Measurements from ENCODE around the gene EYA3.

EYA3 gene

DNA sequence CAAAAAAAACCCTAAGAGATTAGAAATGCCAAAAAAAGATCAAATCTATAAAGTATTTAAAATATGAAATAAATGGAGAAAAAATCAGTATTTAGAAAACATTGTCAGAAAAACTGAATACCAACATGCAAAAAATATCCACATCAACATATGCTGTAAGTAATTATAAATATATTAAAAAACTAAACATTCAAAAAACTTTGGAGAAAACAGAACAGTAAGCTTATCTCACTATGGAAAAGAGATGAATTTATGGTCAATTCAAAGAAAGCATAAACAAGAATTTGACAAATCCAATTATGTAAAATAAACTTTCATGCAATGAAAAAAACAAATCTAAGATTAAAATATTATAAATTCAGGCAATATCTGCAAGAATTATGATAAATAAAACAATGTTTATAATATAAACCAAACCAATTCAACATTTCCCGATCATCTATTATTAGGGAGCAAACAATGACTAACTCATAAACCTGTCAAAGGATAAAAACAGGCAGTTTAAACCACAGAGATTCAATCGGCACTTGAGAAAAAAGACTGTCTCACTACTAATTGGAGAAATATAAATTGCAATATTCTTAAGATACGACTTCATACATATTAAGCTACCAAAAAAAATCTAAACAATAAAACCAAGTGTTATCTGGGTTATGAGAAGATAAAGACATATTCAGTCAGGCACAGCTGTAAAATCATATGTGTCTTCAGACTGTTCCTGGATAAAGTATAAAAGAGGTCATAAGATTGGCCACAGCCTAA lies 21.8 kb downstream of the EYA3 start:
- Mint-ChIP-seq H3K4me1 (peaks cover 40% of the 10 kb centered on the region), H3K27me3 (no peaks in the 10 kb centered on the region), H3K36me3 (no peaks in the 10 kb centered on the region), H3K4me3 (no peak overlapping the region), H3K27ac (peak overlapping the region; percentile 30), H3K9me3 (no peaks in the 10 kb centered on the region)

DNA sequence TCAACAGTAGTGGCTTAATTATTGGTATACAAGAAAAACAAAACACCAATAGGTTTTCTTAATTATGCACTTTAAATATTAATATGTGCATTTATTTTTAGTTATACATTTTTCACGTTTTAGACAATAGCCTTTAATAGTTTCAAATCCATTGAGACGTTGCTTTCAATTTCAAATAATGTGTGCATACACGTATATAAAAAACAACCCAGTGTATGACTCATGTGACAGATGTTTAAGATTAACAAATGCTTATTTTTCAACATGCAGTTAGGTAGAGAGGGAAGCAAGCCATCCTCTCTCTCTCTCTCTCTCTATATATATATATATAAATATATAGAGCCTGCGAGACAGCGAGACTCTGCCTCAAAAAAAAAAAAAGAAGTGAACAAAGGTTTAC lies 24.3 kb downstream of the EYA3 start:
- no peaks in the 10 kb centered on the region for H3K27me3 Mint-ChIP-seq
- peak overlapping the region; percentile 17 for H3K27ac Mint-ChIP-seq
- H3K4me3 Mint-ChIP-seq = no peak overlapping the region
- peaks cover 50% of the 10 kb centered on the region for H3K4me1 Mint-ChIP-seq
- no peaks in the 10 kb centered on the region for H3K9me3 Mint-ChIP-seq
- H3K36me3 Mint-ChIP-seq = peaks cover 3% of the 10 kb centered on the region

DNA sequence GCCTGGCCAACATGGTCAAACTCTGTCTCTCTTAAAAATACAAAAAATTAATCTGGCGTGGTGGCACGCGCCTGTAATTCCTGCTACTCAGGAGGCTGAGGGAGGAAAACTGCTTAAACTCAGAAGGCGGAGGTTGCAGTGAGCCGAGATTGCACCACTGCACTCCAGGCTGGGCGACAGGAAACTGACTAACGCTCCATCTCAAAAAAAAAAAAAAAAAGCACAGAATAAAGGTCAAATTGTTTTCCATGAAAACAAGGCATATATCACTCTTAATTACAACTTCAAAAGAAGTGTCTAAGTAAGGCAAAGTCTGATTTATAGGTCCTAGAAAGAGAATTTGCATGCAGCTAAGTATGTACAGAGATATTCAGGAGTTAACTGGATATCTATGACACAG lies 25.6 kb downstream of the EYA3 start:
- H3K36me3 Mint-ChIP-seq = peaks cover 3% of the 10 kb centered on the region
- no peak overlapping the region for H3K27ac Mint-ChIP-seq
- H3K4me1 Mint-ChIP-seq = peaks cover 63% of the 10 kb centered on the region

DNA sequence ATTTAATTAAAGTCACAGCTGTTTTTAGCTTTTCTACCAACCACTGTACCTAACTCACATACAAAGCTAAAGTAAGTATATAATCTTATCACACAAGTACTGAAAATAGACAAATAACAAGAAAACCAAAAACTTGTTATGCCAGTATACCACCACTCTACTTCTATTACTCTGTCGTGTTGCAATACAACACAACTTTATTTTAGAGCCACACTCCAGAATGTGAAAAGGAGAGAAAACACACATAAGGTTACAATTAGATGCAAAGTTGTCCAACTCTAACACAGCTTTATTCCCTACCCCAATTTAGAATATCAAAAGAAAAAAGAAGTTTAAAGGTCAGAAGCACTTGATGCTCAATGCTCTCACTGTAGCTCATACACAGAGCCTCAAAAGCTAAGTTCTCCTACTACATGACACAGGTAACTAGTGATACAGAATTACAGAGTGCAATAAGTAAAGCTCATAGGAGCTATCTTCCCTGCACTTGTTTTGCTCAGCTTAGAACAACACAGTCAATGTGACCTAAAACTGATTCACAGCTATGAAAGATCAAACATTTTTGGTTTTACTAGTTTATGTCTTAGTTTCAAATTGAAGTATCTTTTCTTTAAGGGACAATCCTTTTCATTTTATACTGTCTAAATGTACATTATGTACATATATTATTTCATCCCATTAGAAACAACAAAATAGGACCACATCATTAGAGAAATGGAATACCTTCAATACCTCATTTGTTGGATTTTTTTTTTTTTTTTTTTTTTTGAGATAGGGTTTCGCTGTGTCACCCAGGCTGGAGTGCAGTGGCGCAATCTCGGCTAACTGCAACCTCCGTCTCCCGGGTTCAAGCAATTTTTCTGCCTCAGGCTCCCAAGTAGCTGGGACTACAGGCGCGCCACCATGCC lies 29.2 kb downstream of the EYA3 start:
- Mint-ChIP-seq H3K4me1 (peaks cover 77% of the 10 kb centered on the region), H3K27ac (peak overlapping the region; percentile 52)

More for the DNA sequence above, 25.6 kb downstream of the EYA3 start:
- Mint-ChIP-seq H3K4me3 (peak overlapping the region; percentile 19), H3K27me3 (no peaks in the 10 kb centered on the region), H3K9me3 (no peaks in the 10 kb centered on the region)

DNA sequence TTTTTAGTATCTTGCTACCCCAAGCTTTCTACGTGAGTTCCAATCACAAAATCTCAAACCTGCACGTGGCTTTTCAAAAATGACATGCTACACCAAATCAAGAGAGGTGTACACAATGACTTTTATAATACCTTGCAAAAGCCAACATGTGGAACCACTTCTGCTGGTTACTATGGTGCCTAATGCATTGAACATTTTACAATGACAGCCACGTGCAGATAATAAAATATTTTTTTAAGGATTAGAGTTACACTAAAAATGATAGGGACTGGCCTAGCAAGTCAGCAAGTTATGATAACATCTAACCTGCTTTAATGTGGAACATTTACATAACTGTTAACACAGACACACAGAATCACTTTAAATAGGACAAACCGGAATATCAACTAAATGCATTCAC lies 30.2 kb downstream of the EYA3 start:
- Mint-ChIP-seq H3K4me1 (peaks cover 71% of the 10 kb centered on the region), H3K9me3 (no peaks in the 10 kb centered on the region), H3K4me3 (no peak overlapping the region), H3K27ac (peak overlapping the region; percentile 65), H3K27me3 (no peaks in the 10 kb centered on the region), H3K36me3 (peaks cover 14% of the 10 kb centered on the region)

More for the DNA sequence above, 29.2 kb downstream of the EYA3 start:
- Mint-ChIP-seq H3K4me3 (peak overlapping the region; percentile 27), H3K36me3 (peaks cover 14% of the 10 kb centered on the region), H3K9me3 (no peaks in the 10 kb centered on the region), H3K27me3 (no peaks in the 10 kb centered on the region)

DNA sequence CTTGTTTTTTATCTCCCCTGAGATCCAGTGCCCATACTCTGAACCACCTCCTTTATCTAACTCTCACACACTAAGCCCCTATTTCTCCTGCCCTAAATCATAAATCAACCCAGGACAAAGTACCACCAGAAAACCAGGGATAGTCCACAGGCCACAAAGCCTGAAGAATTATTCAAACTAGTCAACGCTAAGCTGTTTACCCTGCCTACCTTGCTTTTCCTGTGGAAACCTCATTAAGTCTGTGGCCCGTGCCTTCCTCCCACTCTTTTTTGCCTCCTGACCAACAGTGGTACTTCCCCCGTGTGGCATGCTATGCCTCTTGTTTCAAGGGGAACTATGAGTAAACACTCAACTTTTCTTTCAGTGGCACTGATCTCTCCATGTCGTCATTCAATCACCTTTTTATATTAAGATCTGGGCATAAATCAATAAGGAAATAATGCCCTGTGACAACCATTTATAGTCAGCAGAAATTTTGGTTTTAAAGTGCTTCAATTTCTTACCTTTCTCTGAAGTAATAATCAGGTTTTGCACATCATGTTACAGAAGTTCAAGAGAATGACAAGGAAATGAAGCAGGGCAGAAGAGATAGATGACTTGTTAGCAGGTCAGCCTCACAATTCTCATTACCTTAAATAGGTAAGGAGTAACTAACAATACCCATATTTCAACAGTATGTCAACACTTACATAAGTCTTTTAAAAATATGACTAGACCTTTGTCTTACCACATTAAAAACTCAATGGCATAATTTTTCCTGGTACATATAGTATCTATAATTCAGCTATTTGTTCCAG lies 32.1 kb downstream of the EYA3 start:
- H3K9me3 Mint-ChIP-seq = no peaks in the 10 kb centered on the region
- peak overlapping the region; percentile 69 for H3K4me3 Mint-ChIP-seq
- no peaks in the 10 kb centered on the region for H3K27me3 Mint-ChIP-seq
- H3K4me1 Mint-ChIP-seq = peaks cover 58% of the 10 kb centered on the region
- peak overlapping the region; percentile 95 for H3K27ac Mint-ChIP-seq
- H3K36me3 Mint-ChIP-seq = peaks cover 17% of the 10 kb centered on the region

DNA sequence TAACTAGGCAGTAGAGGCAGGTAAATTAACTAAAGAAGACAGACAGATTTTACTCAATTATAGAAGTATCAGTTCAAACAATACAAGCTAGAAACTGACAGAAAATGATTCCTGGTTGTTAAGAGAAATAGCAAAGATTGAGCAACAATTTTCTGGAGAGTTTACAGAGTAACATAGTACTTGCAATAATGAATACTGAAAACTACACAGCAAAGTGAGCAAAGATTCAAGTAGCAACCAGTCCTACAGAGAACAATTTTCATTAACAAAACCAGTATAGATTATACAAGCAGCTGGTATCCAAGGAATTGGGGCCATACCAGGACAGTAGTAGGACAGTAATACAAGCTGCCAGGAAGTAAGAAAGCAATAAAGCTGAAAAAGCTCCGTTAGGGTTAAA lies 37.6 kb downstream of the EYA3 start:
- Mint-ChIP-seq H3K4me3 (no peak overlapping the region), H3K27me3 (no peaks in the 10 kb centered on the region), H3K36me3 (peaks cover 16% of the 10 kb centered on the region), H3K27ac (no peak overlapping the region), H3K4me1 (peaks cover 21% of the 10 kb centered on the region), H3K9me3 (no peaks in the 10 kb centered on the region)

DNA sequence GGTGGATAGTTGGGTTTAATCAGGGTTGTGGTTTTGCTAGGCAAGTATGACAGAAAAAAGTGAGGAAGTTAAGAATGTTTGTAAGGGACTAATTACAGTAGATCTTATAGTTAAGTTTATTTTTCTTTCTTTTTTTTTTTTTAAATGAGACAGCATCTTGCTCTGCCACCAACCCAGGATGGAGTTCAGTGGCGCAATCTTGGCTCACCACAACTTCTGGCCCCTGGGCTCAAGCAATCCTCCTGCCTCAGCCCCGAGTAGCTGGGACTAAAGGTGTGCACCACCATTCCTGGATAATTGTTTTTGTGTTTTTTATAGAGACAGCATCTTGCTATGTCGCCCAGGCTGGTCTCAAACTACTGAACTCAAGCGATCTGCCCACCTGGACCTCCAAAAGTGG lies 41.7 kb downstream of the EYA3 start:
- no peak overlapping the region for H3K4me3 Mint-ChIP-seq
- no peaks in the 10 kb centered on the region for H3K9me3 Mint-ChIP-seq
- peaks cover 12% of the 10 kb centered on the region for H3K36me3 Mint-ChIP-seq
- H3K27me3 Mint-ChIP-seq = no peaks in the 10 kb centered on the region
- H3K4me1 Mint-ChIP-seq = peaks cover 11% of the 10 kb centered on the region
- H3K27ac Mint-ChIP-seq = no peak overlapping the region

DNA sequence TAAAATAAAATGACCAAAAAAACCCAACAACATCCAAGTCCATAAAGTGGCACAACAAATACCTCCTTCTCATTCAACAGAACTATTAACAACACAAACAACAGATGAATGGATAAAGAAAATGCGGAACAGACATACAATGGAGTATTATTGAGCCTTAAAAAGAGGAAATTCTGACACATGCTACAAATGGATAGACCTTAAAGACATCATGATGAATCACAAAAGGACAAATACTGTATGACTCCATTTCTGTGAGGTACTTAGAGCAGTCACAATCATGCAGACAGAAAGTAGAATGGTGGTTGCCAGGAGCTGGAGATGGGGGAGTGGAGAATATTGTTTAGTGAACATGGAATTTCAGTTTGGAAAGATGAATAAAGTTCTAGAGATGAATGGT lies 42.6 kb downstream of the EYA3 start:
- Mint-ChIP-seq H3K27me3 (no peaks in the 10 kb centered on the region), H3K36me3 (peaks cover 10% of the 10 kb centered on the region), H3K27ac (peak overlapping the region; percentile 8)

DNA sequence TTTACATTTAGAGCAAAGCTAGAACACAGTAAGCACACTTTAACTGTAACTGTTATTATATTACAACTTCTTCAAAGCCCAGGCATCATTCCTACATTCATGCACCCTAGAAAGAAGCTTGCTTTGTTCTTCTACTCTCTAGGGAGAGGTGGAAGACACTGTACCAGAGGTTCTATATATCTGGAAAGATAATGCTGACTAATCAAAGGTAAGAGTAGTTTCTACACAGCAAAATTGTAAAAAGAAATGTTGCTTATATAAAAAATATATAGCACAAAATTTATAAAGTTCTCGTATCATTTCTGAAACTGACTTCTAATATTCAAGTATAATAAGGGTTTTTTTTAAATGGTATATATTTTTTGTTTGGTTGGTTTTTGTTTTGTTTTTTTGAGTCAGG lies 44.0 kb downstream of the EYA3 start:
- H3K9me3 Mint-ChIP-seq = no peaks in the 10 kb centered on the region
- peaks cover 11% of the 10 kb centered on the region for H3K4me1 Mint-ChIP-seq
- no peaks in the 10 kb centered on the region for H3K27me3 Mint-ChIP-seq
- H3K27ac Mint-ChIP-seq = no peak overlapping the region
- H3K4me3 Mint-ChIP-seq = no peak overlapping the region
- peaks cover 18% of the 10 kb centered on the region for H3K36me3 Mint-ChIP-seq

More for the DNA sequence above, 42.6 kb downstream of the EYA3 start:
- Mint-ChIP-seq H3K4me3 (no peak overlapping the region), H3K4me1 (peaks cover 11% of the 10 kb centered on the region), H3K9me3 (no peaks in the 10 kb centered on the region)

DNA sequence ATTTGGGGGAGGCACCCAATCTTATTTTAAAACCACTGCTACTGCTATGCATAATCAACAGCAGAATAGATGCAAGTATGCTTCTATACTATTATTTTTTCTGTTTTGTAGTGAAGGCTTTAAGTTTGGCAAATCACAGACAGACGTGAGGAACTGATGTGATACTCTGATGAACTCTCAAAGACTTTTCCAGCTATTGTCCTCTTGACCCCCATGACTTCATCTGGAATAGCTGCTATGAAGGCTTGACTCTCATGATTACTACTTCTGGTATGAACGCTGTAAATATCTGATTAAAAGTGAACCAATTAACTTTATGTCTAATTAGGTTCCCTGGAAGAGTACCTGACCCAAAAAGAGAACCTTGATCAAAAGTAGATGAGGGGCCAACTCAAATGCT lies 49.1 kb downstream of the EYA3 start:
- Mint-ChIP-seq H3K4me3 (no peak overlapping the region), H3K27me3 (no peaks in the 10 kb centered on the region), H3K27ac (no peak overlapping the region), H3K4me1 (no peaks in the 10 kb centered on the region), H3K9me3 (no peaks in the 10 kb centered on the region), H3K36me3 (peaks cover 16% of the 10 kb centered on the region)

DNA sequence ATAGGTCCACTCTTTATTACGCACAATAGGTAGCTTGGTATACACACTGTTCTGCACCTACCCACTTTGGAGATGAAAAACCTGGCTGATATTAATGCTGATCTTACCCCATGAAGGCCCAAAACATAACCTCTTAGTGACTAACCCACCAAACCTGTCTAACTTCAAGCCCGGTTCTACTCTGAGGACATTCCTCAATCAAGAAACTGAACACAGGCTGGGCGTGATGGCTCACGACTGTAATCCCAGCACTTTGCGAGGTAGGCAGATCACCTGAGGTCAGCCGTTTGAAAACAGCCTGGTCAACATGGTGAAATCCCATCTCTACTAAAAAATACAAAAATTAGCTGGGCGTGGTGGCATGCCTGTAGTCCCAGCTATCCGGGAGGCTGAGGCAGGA lies 50.5 kb downstream of the EYA3 start:
- H3K9me3 Mint-ChIP-seq = no peaks in the 10 kb centered on the region
- H3K4me1 Mint-ChIP-seq = no peaks in the 10 kb centered on the region
- H3K36me3 Mint-ChIP-seq = peaks cover 18% of the 10 kb centered on the region
- H3K27ac Mint-ChIP-seq = no peak overlapping the region
- H3K4me3 Mint-ChIP-seq = no peak overlapping the region
- no peaks in the 10 kb centered on the region for H3K27me3 Mint-ChIP-seq

DNA sequence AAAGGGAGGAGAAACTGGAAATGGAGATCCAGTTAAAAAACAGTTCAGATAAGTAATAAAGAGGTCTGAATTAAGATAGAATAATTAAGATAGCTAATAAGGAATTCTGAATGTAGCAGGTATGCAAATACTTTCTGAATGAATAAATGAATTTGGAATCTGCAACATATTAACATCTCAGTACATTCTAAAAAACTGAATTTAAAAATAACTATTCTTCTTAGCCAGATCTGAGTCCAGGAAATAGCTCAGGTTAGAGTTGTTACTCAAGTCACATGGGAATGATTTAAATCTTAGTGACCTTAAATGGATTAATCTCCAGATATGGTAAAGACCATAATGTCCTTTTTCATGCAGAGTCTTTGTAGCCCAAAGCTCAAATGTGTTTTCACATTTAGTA lies 51.2 kb downstream of the EYA3 start:
- no peaks in the 10 kb centered on the region for H3K4me1 Mint-ChIP-seq
- H3K36me3 Mint-ChIP-seq = peaks cover 20% of the 10 kb centered on the region
- no peak overlapping the region for H3K27ac Mint-ChIP-seq

DNA sequence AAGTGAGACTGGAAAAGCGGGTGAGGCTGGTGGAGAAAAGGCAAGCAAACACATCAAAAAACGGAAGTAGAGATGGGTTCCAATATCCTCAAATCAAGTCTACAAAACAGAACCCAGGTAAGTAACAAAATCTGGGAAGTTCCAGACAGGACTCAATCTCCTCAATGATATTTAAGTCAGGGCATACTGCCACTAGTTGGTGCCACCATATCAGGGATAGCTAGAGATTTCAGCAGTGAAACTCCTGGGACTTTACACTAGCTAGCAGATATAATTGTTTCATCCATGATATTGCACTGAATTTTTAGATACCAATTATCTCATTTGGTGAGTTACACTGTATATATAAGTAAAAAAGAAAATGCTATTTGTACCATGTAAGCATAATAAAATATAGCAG lies 52.0 kb downstream of the EYA3 start:
- Mint-ChIP-seq H3K9me3 (no peaks in the 10 kb centered on the region), H3K36me3 (peaks cover 18% of the 10 kb centered on the region), H3K4me3 (no peak overlapping the region), H3K27ac (no peak overlapping the region), H3K4me1 (no peaks in the 10 kb centered on the region), H3K27me3 (no peaks in the 10 kb centered on the region)

More for the DNA sequence above, 51.2 kb downstream of the EYA3 start:
- Mint-ChIP-seq H3K4me3 (no peak overlapping the region), H3K27me3 (no peaks in the 10 kb centered on the region), H3K9me3 (no peaks in the 10 kb centered on the region)

DNA sequence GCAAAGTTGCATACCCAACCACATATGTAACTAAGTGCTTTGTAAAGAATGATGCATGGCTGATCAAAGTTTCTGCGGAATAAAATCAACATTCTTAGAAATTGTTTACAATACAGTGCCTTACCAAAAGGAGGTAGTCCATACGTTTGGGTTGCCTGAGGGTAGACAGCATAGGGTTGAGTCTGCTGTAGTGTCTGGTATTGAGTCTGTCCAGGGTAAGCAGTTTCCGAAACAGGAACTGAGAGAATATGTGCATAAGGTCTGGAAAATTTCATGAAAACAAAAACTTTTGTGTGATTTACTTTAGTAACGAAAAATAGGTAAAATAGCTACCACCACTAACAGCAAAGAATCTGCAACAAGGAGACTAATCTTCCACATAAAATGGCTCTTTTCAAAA lies 53.0 kb downstream of the EYA3 start:
- Mint-ChIP-seq H3K9me3 (no peaks in the 10 kb centered on the region), H3K27ac (no peak overlapping the region)

More for the DNA sequence above, 53.0 kb downstream of the EYA3 start:
- Mint-ChIP-seq H3K27me3 (no peaks in the 10 kb centered on the region), H3K36me3 (peaks cover 16% of the 10 kb centered on the region), H3K4me1 (no peaks in the 10 kb centered on the region), H3K4me3 (no peak overlapping the region)

All from activated naive CD4-positive, alpha-beta T cell treated with anti-CD3 and anti-CD28 coated beads, Interleukin-2, amount 50 U/mL, for 24 hours (primary cell).